Sigmoid colon (tissue), 4 donors: ENCODE data around the gene OR5B12.

ENCODE experiments used
- CTCF ChIP-seq, 4 experiments: fragments of 450-650 bp in 3 of 4; fragments of 200-600 bp in 1 of 4; IDR thresholded peaks; one replicate each; pipeline ENCODE4 v1.5.1; 2016 to 2019; ENCODE audit warnings: antibody characterized with exemption in 4 of 4, mild to moderate bottlenecking in 3 of 4, moderate library complexity in 2 of 4
- EP300 ChIP-seq, 4 donors: sonication (generic); formaldehyde crosslinking; IDR thresholded peaks; one replicate each; pipeline ENCODE4 v1.6.1; 2017; ENCODE audit warnings: antibody characterized with exemption in 4 of 4
- POLR2A ChIP-seq, 2 donors: fragments of 450-650 bp; IDR thresholded peaks; one replicate each; pipeline ENCODE4 v1.6.1; 2016; ENCODE audit warnings: antibody characterized with exemption in 2 of 2, mild to moderate bottlenecking in 2 of 2, moderate library complexity in 2 of 2
- POLR2AphosphoS5 ChIP-seq, 4 donors: sonication (generic); formaldehyde crosslinking; IDR thresholded peaks; one replicate each; pipeline ENCODE4 v1.6.1; 2017; ENCODE audit warnings: antibody characterized with exemption in 4 of 4

GRCh38 chr11:58442136-58442535 is at the start of gene OR5B12:
- TF ChIP-seq POLR2AphosphoS5 (IDR thresholded peaks at IDR 0.05) = no peak
- no peak for TF ChIP-seq POLR2A (IDR thresholded peaks at IDR 0.05)
- TF ChIP-seq EP300 (IDR thresholded peaks at IDR 0.05) = no peak
- no peak for TF ChIP-seq CTCF (IDR thresholded peaks at IDR 0.05)
